OCI-LY7 (cell line): ENCODE measurements around the gene SLC25A13. TPM values are rescaled to one million over a fixed set of nuclear protein-coding genes. Genes with fewer than 3 reads are reported as not detected.

Source experiments
- BruUV-seq: library from RNA; stranded (reverse); fragments of 400-500 nt; replicated peaks from 2 replicates; lab custom pipeline; 2021; lab: Mats Ljungman, UMichigan
- CTCF ChIA-PET: fragments of 300-600 bp; sonication (Branson Sonifier 250); formaldehyde crosslinking; loops from one replicate; lab custom pipeline; 2022; ENCODE audit warnings: antibody characterized with exemption; ENCODE audit not compliant: unreplicated experiment; lab: Charles Lee
- POLR2A ChIA-PET: fragments of 300-600 bp; sonication (Branson Sonifier 250); formaldehyde crosslinking; loops from one replicate; lab custom pipeline; 2022; ENCODE audit warnings: antibody characterized with exemption; lab: Charles Lee
- DNase-seq: peaks from one replicate; pipeline ENCODE4 v3.0.0-alpha.2; 2015; ENCODE audit warnings: low spot score
- H2AFZ ChIP-seq: fragments of 200-600 bp; sonication (generic), shearing (Covaris generic); 2 replicates; pipeline ENCODE4 v1.6.1; 2014; ENCODE audit warnings: mild to moderate bottlenecking, antibody characterized with exemption, low read length, moderate library complexity
- H3K27ac ChIP-seq: fragments of 200-600 bp; sonication (generic); 2 replicates; pipeline ENCODE4 v1.5.1; 2014; ENCODE audit warnings: mixed run types, low read depth, mild to moderate bottlenecking, moderate library complexity, low read length, inconsistent platforms; ENCODE audit not compliant: poor library complexity, severe bottlenecking
- H3K36me3 ChIP-seq: fragments of 200-600 bp; sonication (generic); 2 replicates; pipeline ENCODE4 v1.6.1; 2014; ENCODE audit warnings: mild to moderate bottlenecking, antibody characterized with exemption, low read length, moderate library complexity, mixed read lengths; ENCODE audit not compliant: insufficient read depth
- H3K4me1 ChIP-seq: fragments of 200-600 bp; sonication (generic); 2 replicates; pipeline ENCODE4 v1.5.1; 2014; ENCODE audit warnings: mild to moderate bottlenecking, low read length; ENCODE audit not compliant: insufficient read depth, poor library complexity, severe bottlenecking
- H3K4me2 ChIP-seq: fragments of 200-600 bp; sonication (generic); 2 replicates; pipeline ENCODE4 v1.6.1; 2014; ENCODE audit warnings: mild to moderate bottlenecking, low read length
- H3K4me3 ChIP-seq: fragments of 200-600 bp; sonication (generic); 2 replicates; pipeline ENCODE4 v1.5.1; 2014; ENCODE audit warnings: mild to moderate bottlenecking, low read depth, low read length; ENCODE audit not compliant: poor library complexity, severe bottlenecking
- H3K79me2 ChIP-seq: fragments of 200-600 bp; sonication (generic); 2 replicates; pipeline ENCODE4 v1.6.1; 2016; ENCODE audit warnings: low read depth, mild to moderate bottlenecking, low read length, moderate library complexity, mixed read lengths; ENCODE audit not compliant: insufficient read depth
- H3K9me2 ChIP-seq: fragments of 200-600 bp; sonication (generic); 2 replicates; pipeline ENCODE4 v1.6.1; 2016; ENCODE audit warnings: mild to moderate bottlenecking, low read length, mixed read lengths; ENCODE audit not compliant: insufficient read depth
- H3K9me3 ChIP-seq: fragments of 200-600 bp; sonication (generic); 2 replicates; pipeline ENCODE4 v1.6.1; 2014; ENCODE audit warnings: mild to moderate bottlenecking, mixed run types, low read length, mixed read lengths
- H4K20me1 ChIP-seq: fragments of 200-600 bp; sonication (generic); 2 replicates; pipeline ENCODE4 v1.6.1; 2014; ENCODE audit warnings: mild to moderate bottlenecking, antibody characterized with exemption, low read length, moderate library complexity, mixed read lengths; ENCODE audit not compliant: insufficient read depth
- EZH2phosphoT487 ChIP-seq: fragments of 200-600 bp; sonication (generic); IDR thresholded peaks from 2 replicates; pipeline ENCODE4 v1.6.1; 2018; ENCODE audit warnings: low read depth, borderline replicate concordance, mild to moderate bottlenecking, mixed run types, antibody characterized with exemption, low read length, moderate library complexity, mixed read lengths
- intact Hi-C: fragments of 100-400 bp; cut with micrococcal nuclease; formaldehyde crosslinking; loops from one replicate; pipeline ENCODE4 v1.10.0; 2022; ENCODE audit not compliant: unreplicated experiment
- total RNA-seq, 2 experiments: library from RNA; depleted of rRNA in 1 of 2; stranded (reverse); fragments of >200 nt in 1 of 2; shearing (Covaris generic) in 1 of 2; gene quantifications; 2 replicates each; pipeline ENCODE4 v1.2.3, GENCODE V29; 2014 to 2022
- TF ChIP-seq, protein P1 (sequence below): fragments of 200-600 bp; sonication (generic); conservative IDR thresholded peaks from 2 replicates; pipeline ENCODE4 v1.5.1; 2014; ENCODE audit warnings: mild to moderate bottlenecking, antibody characterized with exemption, low read length, moderate library complexity, mixed read lengths

SLC25A13 gene
- total RNA-seq, 2 experiments from 2014 or later, result 0.63 TPM; not detected in 1

DNA sequence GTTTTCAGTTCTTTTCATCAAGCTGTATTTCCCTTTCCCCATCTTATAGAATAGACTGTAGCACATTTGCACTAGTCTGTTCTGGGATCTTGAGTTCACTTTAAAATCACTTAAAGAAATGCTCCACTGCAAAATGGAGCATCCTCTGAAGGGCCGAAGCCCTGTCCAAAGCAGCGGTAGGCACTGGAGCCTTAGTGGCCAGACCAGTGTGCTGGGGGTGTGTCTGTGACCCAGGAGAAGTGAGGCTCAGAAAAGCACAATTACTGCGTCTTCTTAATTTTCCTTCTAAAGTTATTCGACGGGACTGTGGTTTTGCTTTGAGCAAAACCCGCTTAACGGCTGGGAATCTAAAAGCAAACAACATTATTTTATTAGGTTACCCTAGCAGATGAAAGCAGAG is 205.7 kb downstream of the SLC25A13 start:
- intact Hi-C loops, result no loop called here
- H3K27ac ChIP-seq, result no peak overlapping the region

GRCh38 chr7:96114190-96114589 is 207.7 kb downstream of the SLC25A13 start:
- H3K79me2 ChIP-seq, result no peaks in the 10 kb centered on the region
- H3K9me3 ChIP-seq, result no peaks in the 10 kb centered on the region
- no peaks in the 10 kb centered on the region for H3K36me3 ChIP-seq
- H3K4me3 ChIP-seq, result no peak overlapping the region
- H3K9me2 ChIP-seq, result no peaks in the 10 kb centered on the region
- TF ChIP-seq, protein P1, sequence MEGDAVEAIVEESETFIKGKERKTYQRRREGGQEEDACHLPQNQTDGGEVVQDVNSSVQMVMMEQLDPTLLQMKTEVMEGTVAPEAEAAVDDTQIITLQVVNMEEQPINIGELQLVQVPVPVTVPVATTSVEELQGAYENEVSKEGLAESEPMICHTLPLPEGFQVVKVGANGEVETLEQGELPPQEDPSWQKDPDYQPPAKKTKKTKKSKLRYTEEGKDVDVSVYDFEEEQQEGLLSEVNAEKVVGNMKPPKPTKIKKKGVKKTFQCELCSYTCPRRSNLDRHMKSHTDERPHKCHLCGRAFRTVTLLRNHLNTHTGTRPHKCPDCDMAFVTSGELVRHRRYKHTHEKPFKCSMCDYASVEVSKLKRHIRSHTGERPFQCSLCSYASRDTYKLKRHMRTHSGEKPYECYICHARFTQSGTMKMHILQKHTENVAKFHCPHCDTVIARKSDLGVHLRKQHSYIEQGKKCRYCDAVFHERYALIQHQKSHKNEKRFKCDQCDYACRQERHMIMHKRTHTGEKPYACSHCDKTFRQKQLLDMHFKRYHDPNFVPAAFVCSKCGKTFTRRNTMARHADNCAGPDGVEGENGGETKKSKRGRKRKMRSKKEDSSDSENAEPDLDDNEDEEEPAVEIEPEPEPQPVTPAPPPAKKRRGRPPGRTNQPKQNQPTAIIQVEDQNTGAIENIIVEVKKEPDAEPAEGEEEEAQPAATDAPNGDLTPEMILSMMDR, result no peak
- TF ChIP-seq EZH2phosphoT487, result no peak
- intact Hi-C loops, result no loop called here
- ChIA-PET CTCF (no interaction called here), POLR2A (interaction anchor here (0.5 kb wide), 2 partner anchors 47 to 342 kb away, joined by 4 to 5 read pairs; partner anchors contain the start of gene DYNC1I1)
- H2AFZ ChIP-seq, result no peak overlapping the region
- no peak overlapping the region for H3K27ac ChIP-seq
- no TSS peak for BruUV-seq
- no peaks in the 10 kb centered on the region for H3K4me1 ChIP-seq
- DNase-seq, result no peak
- H4K20me1 ChIP-seq, result no peaks in the 10 kb centered on the region
- no peak overlapping the region for H3K4me2 ChIP-seq

More for the DNA sequence above, 205.7 kb downstream of the SLC25A13 start:
- ChIA-PET CTCF (no interaction called here), POLR2A (interaction anchor here (0.6 kb wide), 2 partner anchors 33 to 178 kb away, joined by 3 to 4 read pairs; no protein-coding TSS in a partner anchor)
- Histone ChIP-seq H2AFZ (no peak overlapping the region), H3K79me2 (no peaks in the 10 kb centered on the region), H4K20me1 (no peaks in the 10 kb centered on the region), H3K9me3 (no peaks in the 10 kb centered on the region), H3K4me1 (no peaks in the 10 kb centered on the region), H3K4me2 (no peak overlapping the region), H3K36me3 (no peaks in the 10 kb centered on the region), H3K4me3 (no peak overlapping the region), H3K9me2 (no peaks in the 10 kb centered on the region)
- BruUV-seq, result no TSS peak
- TF ChIP-seq EZH2phosphoT487, result no peak
- TF ChIP-seq, protein P1, result no peak
- no peak for DNase-seq

GRCh38 chr7:96111405-96111804 is 210.5 kb downstream of the SLC25A13 start:
- H3K4me2 ChIP-seq, result no peak overlapping the region
- no peaks in the 10 kb centered on the region for H3K36me3 ChIP-seq
- no peaks in the 10 kb centered on the region for H3K9me2 ChIP-seq
- H4K20me1 ChIP-seq, result no peaks in the 10 kb centered on the region
- H3K4me1 ChIP-seq, result no peaks in the 10 kb centered on the region
- intact Hi-C loops, result no loop called here
- H3K9me3 ChIP-seq, result no peaks in the 10 kb centered on the region
- H2AFZ ChIP-seq, result no peak overlapping the region
- no peak overlapping the region for H3K27ac ChIP-seq
- CTCF ChIA-PET, result no interaction called here
- POLR2A ChIA-PET, result no interaction called here
- DNase-seq, result no peak
- H3K79me2 ChIP-seq, result no peaks in the 10 kb centered on the region
- TF ChIP-seq, protein P1, result no peak
- no peak for TF ChIP-seq EZH2phosphoT487
- BruUV-seq, result no TSS peak
- H3K4me3 ChIP-seq, result no peak overlapping the region
